ENCODE data around the gene CFAP210. TPM values are rescaled to one million over a fixed set of nuclear protein-coding genes. Genes with fewer than 3 reads are reported as not detected.

The CFAP210 gene
- total and polyA plus RNA-seq, 10 of the 15 experiments (the other 5 are each of a cell fraction or from before 2014, with no cell fraction given): not detected

DNA sequence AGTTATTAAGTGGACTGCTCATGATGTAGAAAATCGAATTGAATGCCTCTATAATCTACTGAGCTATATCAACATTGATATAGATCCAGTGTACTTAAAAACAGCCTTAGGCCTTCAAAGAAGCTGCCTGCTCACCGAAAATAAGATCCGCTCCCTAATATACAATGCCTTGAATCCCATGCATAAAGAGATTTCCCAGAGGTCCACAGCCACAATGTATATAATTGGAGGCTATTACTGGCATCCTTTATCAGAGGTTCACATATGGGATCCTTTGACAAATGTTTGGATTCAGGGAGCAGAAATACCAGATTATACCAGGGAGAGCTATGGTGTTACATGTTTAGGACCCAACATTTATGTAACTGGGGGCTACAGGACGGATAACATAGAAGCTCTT, 41.4 kb upstream of the CFAP210 start:
- intact Hi-C loops (cut with micrococcal nuclease; ENCODE audit: unreplicated experiment): no loop called here
- H3K27ac ChIP-seq (ENCODE audit: control insufficient read depth, insufficient read depth): no peak overlapping the region
- H2AFZ ChIP-seq (ENCODE audit: control insufficient read depth, low read depth, low read length): no peak overlapping the region
- ChIA-PET SMC1A (ENCODE audit: uncharacterized antibody, unreplicated experiment) (interaction anchor here (0.8 to 4.1 kb wide), 9 partner anchors 9 to 208 kb away, joined by 3 to 19 read pairs (median 3); no protein-coding TSS in a partner anchor), CTCF (interaction anchor here (0.7 to 1.1 kb wide), 5 partner anchors 9 to 89 kb away, joined by 3 to 5 read pairs (median 3); no protein-coding TSS in a partner anchor), RAD21 (ENCODE audit: unreplicated experiment) (interaction anchor here (1.3 kb wide), 1 partner anchor 41 kb away, joined by 3 read pairs; no protein-coding TSS in a partner anchor), POLR2A (interaction anchor here (0.9 to 1.3 kb wide), 2 partner anchors 12 to 162 kb away, joined by 3 read pairs; partner anchors contain the start of gene FASTKD1)
- H3K4me3 ChIP-seq: no peak overlapping the region
- in situ Hi-C loops (cut with MboI): no loop called here
- H3K4me2 ChIP-seq (ENCODE audit: control insufficient read depth, insufficient read depth): peak overlapping the region; percentile 10; the same call in 1 of the 2 replicates
- DNase-seq (ENCODE audit: low read depth, low spot score): no peak
- BruUV-seq (replicated peaks): TSS peak; percentile 73
- no peak for ATAC-seq
- no peaks in the 10 kb centered on the region for H3K9me3 ChIP-seq (replicated peaks; ENCODE audit: control insufficient read depth, insufficient read depth, low read length)
- peaks cover 11% of the 10 kb centered on the region for H3K79me2 ChIP-seq (ENCODE audit: control insufficient read depth, insufficient read depth, low read length)
- H3K27me3 ChIP-seq (replicated peaks in 1 of 2; ENCODE audit: control insufficient read depth in 2 of 2, insufficient read depth in 2 of 2, low read length in 1 of 2): no peaks in the 10 kb centered on the region
- TF ChIP-seq, protein P1, sequence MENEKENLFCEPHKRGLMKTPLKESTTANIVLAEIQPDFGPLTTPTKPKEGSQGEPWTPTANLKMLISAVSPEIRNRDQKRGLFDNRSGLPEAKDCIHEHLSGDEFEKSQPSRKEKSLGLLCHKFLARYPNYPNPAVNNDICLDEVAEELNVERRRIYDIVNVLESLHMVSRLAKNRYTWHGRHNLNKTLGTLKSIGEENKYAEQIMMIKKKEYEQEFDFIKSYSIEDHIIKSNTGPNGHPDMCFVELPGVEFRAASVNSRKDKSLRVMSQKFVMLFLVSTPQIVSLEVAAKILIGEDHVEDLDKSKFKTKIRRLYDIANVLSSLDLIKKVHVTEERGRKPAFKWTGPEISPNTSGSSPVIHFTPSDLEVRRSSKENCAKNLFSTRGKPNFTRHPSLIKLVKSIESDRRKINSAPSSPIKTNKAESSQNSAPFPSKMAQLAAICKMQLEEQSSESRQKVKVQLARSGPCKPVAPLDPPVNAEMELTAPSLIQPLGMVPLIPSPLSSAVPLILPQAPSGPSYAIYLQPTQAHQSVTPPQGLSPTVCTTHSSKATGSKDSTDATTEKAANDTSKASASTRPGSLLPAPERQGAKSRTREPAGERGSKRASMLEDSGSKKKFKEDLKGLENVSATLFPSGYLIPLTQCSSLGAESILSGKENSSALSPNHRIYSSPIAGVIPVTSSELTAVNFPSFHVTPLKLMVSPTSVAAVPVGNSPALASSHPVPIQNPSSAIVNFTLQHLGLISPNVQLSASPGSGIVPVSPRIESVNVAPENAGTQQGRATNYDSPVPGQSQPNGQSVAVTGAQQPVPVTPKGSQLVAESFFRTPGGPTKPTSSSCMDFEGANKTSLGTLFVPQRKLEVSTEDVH (IDR thresholded peaks at IDR 0.05; ENCODE audit: low read depth, partially characterized antibody): no peak
- TF ChIP-seq RCOR1 (conservative IDR thresholded peaks at IDR 0.05; ENCODE audit: low read depth, low read length) (no peak), FOXM1 (IDR thresholded peaks at IDR 0.05; ENCODE audit: low read depth, low read length) (no peak), SMAD5 (IDR thresholded peaks at IDR 0.05; ENCODE audit: low read depth) (no peak), CBX3 (IDR thresholded peaks at IDR 0.05; ENCODE audit: borderline replicate concordance, low read depth) (no peak), GABPA (IDR thresholded peaks at IDR 0.05; ENCODE audit: low read depth) (no peak), ZNF622 (IDR thresholded peaks at IDR 0.05) (no peak), CEBPB (IDR thresholded peaks at IDR 0.05; ENCODE audit: borderline replicate concordance in 1 of 2, low read depth in 2 of 2, low read length in 2 of 2) (no peak), TCF7 (IDR thresholded peaks at IDR 0.05; ENCODE audit: borderline replicate concordance) (no peak), FOS (IDR thresholded peaks at IDR 0.05; ENCODE audit: borderline replicate concordance, extremely low read depth, insufficient read length) (no peak), MEF2A (IDR thresholded peaks at IDR 0.05; ENCODE audit: insufficient read depth, low read depth, low read length) (no peak), SP1 (IDR thresholded peaks at IDR 0.05; ENCODE audit: low read depth, low read length) (no peak), FOXK2 (IDR thresholded peaks at IDR 0.05) (no peak)
- TF ChIP-seq, protein P2, sequence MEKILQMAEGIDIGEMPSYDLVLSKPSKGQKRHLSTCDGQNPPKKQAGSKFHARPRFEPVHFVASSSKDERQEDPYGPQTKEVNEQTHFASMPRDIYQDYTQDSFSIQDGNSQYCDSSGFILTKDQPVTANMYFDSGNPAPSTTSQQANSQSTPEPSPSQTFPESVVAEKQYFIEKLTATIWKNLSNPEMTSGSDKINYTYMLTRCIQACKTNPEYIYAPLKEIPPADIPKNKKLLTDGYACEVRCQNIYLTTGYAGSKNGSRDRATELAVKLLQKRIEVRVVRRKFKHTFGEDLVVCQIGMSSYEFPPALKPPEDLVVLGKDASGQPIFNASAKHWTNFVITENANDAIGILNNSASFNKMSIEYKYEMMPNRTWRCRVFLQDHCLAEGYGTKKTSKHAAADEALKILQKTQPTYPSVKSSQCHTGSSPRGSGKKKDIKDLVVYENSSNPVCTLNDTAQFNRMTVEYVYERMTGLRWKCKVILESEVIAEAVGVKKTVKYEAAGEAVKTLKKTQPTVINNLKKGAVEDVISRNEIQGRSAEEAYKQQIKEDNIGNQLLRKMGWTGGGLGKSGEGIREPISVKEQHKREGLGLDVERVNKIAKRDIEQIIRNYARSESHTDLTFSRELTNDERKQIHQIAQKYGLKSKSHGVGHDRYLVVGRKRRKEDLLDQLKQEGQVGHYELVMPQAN (conservative IDR thresholded peaks at IDR 0.05): no peak
- TF ChIP-seq, protein P3, sequence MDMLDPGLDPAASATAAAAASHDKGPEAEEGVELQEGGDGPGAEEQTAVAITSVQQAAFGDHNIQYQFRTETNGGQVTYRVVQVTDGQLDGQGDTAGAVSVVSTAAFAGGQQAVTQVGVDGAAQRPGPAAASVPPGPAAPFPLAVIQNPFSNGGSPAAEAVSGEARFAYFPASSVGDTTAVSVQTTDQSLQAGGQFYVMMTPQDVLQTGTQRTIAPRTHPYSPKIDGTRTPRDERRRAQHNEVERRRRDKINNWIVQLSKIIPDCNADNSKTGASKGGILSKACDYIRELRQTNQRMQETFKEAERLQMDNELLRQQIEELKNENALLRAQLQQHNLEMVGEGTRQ (IDR thresholded peaks at IDR 0.05; ENCODE audit: borderline replicate concordance, low read depth, low read length): no peak
- TF ChIP-seq, protein P4, sequence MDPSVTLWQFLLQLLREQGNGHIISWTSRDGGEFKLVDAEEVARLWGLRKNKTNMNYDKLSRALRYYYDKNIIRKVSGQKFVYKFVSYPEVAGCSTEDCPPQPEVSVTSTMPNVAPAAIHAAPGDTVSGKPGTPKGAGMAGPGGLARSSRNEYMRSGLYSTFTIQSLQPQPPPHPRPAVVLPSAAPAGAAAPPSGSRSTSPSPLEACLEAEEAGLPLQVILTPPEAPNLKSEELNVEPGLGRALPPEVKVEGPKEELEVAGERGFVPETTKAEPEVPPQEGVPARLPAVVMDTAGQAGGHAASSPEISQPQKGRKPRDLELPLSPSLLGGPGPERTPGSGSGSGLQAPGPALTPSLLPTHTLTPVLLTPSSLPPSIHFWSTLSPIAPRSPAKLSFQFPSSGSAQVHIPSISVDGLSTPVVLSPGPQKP (IDR thresholded peaks at IDR 0.05; ENCODE audit: low read depth, low read length): no peak
- no peaks in the 10 kb centered on the region for H4K20me1 ChIP-seq (ENCODE audit: control insufficient read depth, insufficient read depth)
- H3K36me3 ChIP-seq (ENCODE audit: control insufficient read depth in 2 of 2, insufficient read depth in 2 of 2, low read length in 1 of 2): no peaks in the 10 kb centered on the region; a peak in 1 of 4 replicates
- peaks cover 8% of the 10 kb centered on the region for H3K4me1 ChIP-seq (ENCODE audit: control insufficient read depth, insufficient read depth, low read length)
- no peak overlapping the region for H3K9ac ChIP-seq (ENCODE audit: control insufficient read depth, insufficient read depth, low read length)
- no peak for FAIRE-seq
- WGBS (ENCODE audit: insufficient coverage, insufficient replicate concordance, low lambda C conversion rate, missing lambda C conversion rate): 96% methylated on average over 4 of the region's 4 CpGs

All from GM12878 (cell line).